H9 (cell line): ENCODE data around the gene SCAND1. TPM values are rescaled to one million over a fixed set of nuclear protein-coding genes. Genes with fewer than 3 reads are reported as not detected.
A peak's percentile ranks its signal among the peaks of the same experiment; 100 is the strongest.

Experiments
- DNase-seq: peaks from one replicate; pipeline ENCODE4 v3.0.0-alpha.2; 2017
- H2AFZ ChIP-seq: one replicate; pipeline ENCODE4 v1.6.1; 2013; ENCODE audit warnings: mild to moderate bottlenecking, low read length, control low read depth, moderate library complexity
- H2AK5ac ChIP-seq: 2 replicates; pipeline ENCODE4 v1.6.1; 2013; ENCODE audit warnings: low read length, control low read depth, mixed read lengths; ENCODE audit not compliant: insufficient read length
- H2BK120ac ChIP-seq: one replicate; pipeline ENCODE4 v1.6.1; 2013; ENCODE audit warnings: low read depth, mild to moderate bottlenecking, low read length, control low read depth, inconsistent platforms; ENCODE audit not compliant: poor library complexity, severe bottlenecking
- H2BK12ac ChIP-seq: 2 replicates; pipeline ENCODE4 v1.6.1; 2013; ENCODE audit warnings: low read length, control low read depth, mixed read lengths, low read depth; ENCODE audit not compliant: insufficient read length
- H2BK15ac ChIP-seq: 2 replicates; pipeline ENCODE4 v1.6.1; 2013; ENCODE audit warnings: low read depth, low read length, control low read depth
- H2BK20ac ChIP-seq: one replicate; pipeline ENCODE4 v1.6.1; 2013; ENCODE audit warnings: low read depth, mild to moderate bottlenecking, low read length, control low read depth, inconsistent platforms; ENCODE audit not compliant: poor library complexity, severe bottlenecking
- H2BK5ac ChIP-seq: 2 replicates; pipeline ENCODE4 v1.6.1; 2013; ENCODE audit warnings: low read length, control low read depth, mixed read lengths; ENCODE audit not compliant: insufficient read length
- H3K14ac ChIP-seq: 2 replicates; pipeline ENCODE4 v1.6.1; 2013; ENCODE audit warnings: low read length, control low read depth; ENCODE audit not compliant: insufficient read depth
- H3K18ac ChIP-seq: 2 replicates; pipeline ENCODE4 v1.6.1; 2013; ENCODE audit warnings: low read depth, mild to moderate bottlenecking, mixed read lengths, low read length, control low read depth; ENCODE audit not compliant: insufficient read length
- H3K23ac ChIP-seq: 2 replicates; pipeline ENCODE4 v1.6.1; 2013; ENCODE audit warnings: low read length, control low read depth, mixed read lengths, low read depth; ENCODE audit not compliant: insufficient read length
- H3K23me2 ChIP-seq: 2 replicates; pipeline ENCODE4 v1.6.1; 2013; ENCODE audit warnings: low read depth, mild to moderate bottlenecking, mixed read lengths, low read length, control low read depth; ENCODE audit not compliant: insufficient read length, poor library complexity, severe bottlenecking
- H3K27ac ChIP-seq: 2 replicates; pipeline ENCODE4 v1.5.1; 2013; ENCODE audit warnings: low read length, control low read depth, mixed read lengths, low read depth; ENCODE audit not compliant: insufficient read length
- H3K27me3 ChIP-seq: 2 replicates; pipeline ENCODE4 v1.6.1; 2013; ENCODE audit warnings: low read length, control low read depth, inconsistent platforms; ENCODE audit not compliant: insufficient read depth
- H3K4ac ChIP-seq: 2 replicates; pipeline ENCODE4 v1.6.1; 2013; ENCODE audit warnings: low read depth, mild to moderate bottlenecking, control low read depth, inconsistent platforms, low read length, moderate library complexity
- H3K4me1 ChIP-seq: 2 replicates; pipeline ENCODE4 v1.6.1; 2013; ENCODE audit warnings: low read length, control low read depth, inconsistent platforms; ENCODE audit not compliant: insufficient read depth
- H3K4me2 ChIP-seq: 2 replicates; pipeline ENCODE4 v1.6.1; 2013; ENCODE audit warnings: low read length, control low read depth, mixed read lengths; ENCODE audit not compliant: insufficient read length, insufficient read depth
- H3K56ac ChIP-seq: 2 replicates; pipeline ENCODE4 v1.6.1; 2013; ENCODE audit warnings: low read depth, mild to moderate bottlenecking, mixed read lengths, low read length, control low read depth; ENCODE audit not compliant: insufficient read length
- H3K79me1 ChIP-seq: 2 replicates; pipeline ENCODE4 v1.6.1; 2013; ENCODE audit warnings: low read depth, mild to moderate bottlenecking, moderate library complexity, low read length, control low read depth, inconsistent platforms; ENCODE audit not compliant: insufficient read depth, poor library complexity, severe bottlenecking
- H3K79me2 ChIP-seq: 2 replicates; pipeline ENCODE4 v1.6.1; 2013; ENCODE audit warnings: low read length, control low read depth, inconsistent platforms; ENCODE audit not compliant: insufficient read depth
- H3K9ac ChIP-seq: 2 replicates; pipeline ENCODE4 v1.6.1; 2013; ENCODE audit warnings: low read length, control low read depth, mixed read lengths; ENCODE audit not compliant: insufficient read length; ENCODE audit errors: extremely low read depth
- H3K9me3 ChIP-seq: one replicate; pipeline ENCODE4 v1.6.1; 2013; ENCODE audit warnings: low read depth, low read length, inconsistent platforms; ENCODE audit not compliant: control insufficient read depth
- H3T11ph ChIP-seq: one replicate; pipeline ENCODE4 v1.6.1; 2013; ENCODE audit warnings: mild to moderate bottlenecking, low read length, control low read depth, inconsistent platforms
- H4K20me1 ChIP-seq: one replicate; pipeline ENCODE4 v1.6.1; 2013; ENCODE audit not compliant: control insufficient read depth, insufficient read length, insufficient read depth
- H4K5ac ChIP-seq: 2 replicates; pipeline ENCODE4 v1.6.1; 2013; ENCODE audit warnings: low read depth, mild to moderate bottlenecking, mixed read lengths, low read length, control low read depth; ENCODE audit not compliant: insufficient read length
- H4K8ac ChIP-seq: replicated peaks from 2 replicates; pipeline ENCODE4 v1.6.1; 2013; ENCODE audit warnings: low read length, control low read depth, mixed read lengths, low read depth; ENCODE audit not compliant: insufficient read length
- H4K91ac ChIP-seq: 2 replicates; pipeline ENCODE4 v1.6.1; 2013; ENCODE audit warnings: low read depth, mild to moderate bottlenecking, moderate library complexity, mixed read lengths, low read length, control low read depth; ENCODE audit not compliant: insufficient read length
- H3K27ac Mint-ChIP-seq, 3 experiments: 2 replicates in 2 of 3; 3 replicates in 1 of 3; pipeline ENCODE4 v1.8.0; 2020 to 2021; ENCODE audit warnings: mixed read lengths in 3 of 3, mild to moderate bottlenecking in 1 of 3, moderate library complexity in 1 of 3
- H3K27me3 Mint-ChIP-seq: 2 replicates; pipeline ENCODE4 v1.8.0; 2021; ENCODE audit warnings: low read depth, mild to moderate bottlenecking, moderate library complexity, mixed read lengths
- H3K36me3 Mint-ChIP-seq, 3 experiments: 2 replicates in 2 of 3; 3 replicates in 1 of 3; pipeline ENCODE4 v1.8.0; 2020 to 2021; ENCODE audit warnings: low read depth in 3 of 3, mixed read lengths in 3 of 3; ENCODE audit not compliant: insufficient read depth in 1 of 3
- H3K4me1 Mint-ChIP-seq, 2 experiments: 2 replicates each; pipeline ENCODE4 v1.8.0; 2020; ENCODE audit warnings: mixed read lengths in 2 of 2
- H3K4me3 Mint-ChIP-seq, 2 experiments: 2 replicates in 1 of 2; 3 replicates in 1 of 2; pipeline ENCODE4 v1.8.0; 2020 to 2021; ENCODE audit warnings: mild to moderate bottlenecking in 2 of 2, mixed read lengths in 2 of 2, moderate library complexity in 1 of 2
- H3K9me3 Mint-ChIP-seq, 2 experiments: 2 replicates in 1 of 2; 3 replicates in 1 of 2; pipeline ENCODE4 v1.8.0; 2020; ENCODE audit warnings: mild to moderate bottlenecking in 2 of 2, mixed read lengths in 2 of 2, moderate library complexity in 1 of 2
- CTCF ChIP-seq: fragments of 200-600 bp; sonication (generic); conservative IDR thresholded peaks from 3 replicates; pipeline ENCODE4 v1.8.0; 2021; ENCODE audit warnings: antibody characterized with exemption, mild to moderate bottlenecking
- WGBS: extraction: QIAGEN DNeasy Blood & Tissue Kit; methylation state at CpG from one replicate; pipeline ENCODE4 v1.1.7; 2013; ENCODE audit warnings: missing lambda C conversion rate, low lambda C conversion rate, mixed read lengths; ENCODE audit not compliant: insufficient read length; ENCODE audit errors: extremely low coverage; 5-methylcytosine and 5-hydroxymethylcytosine counted together
- total RNA-seq: library from RNA; stranded (reverse); gene quantifications from 2 replicates; pipeline ENCODE4 v1.2.1, GENCODE V29; 2021

The SCAND1 gene
- total RNA-seq, 1 experiment from 2014 or later, result 59.1 TPM

- no peaks in the 10 kb centered on the region for H3K79me1 ChIP-seq
- H3K4ac ChIP-seq, result no peak overlapping the region
- H3K14ac ChIP-seq, result no peak overlapping the region
- H3K9me3 Mint-ChIP-seq, result no peaks in the 10 kb centered on the region
- H3K4me1 Mint-ChIP-seq, result peaks cover 4 to 16% of the 10 kb centered on the region in 2 experiments
- H2BK15ac ChIP-seq, result no peak overlapping the region
- peak; percentile 81 for TF ChIP-seq CTCF
- no peaks in the 10 kb centered on the region for H3K23me2 ChIP-seq
- H2AK5ac ChIP-seq, result no peak overlapping the region
- H2BK12ac ChIP-seq, result no peak overlapping the region
- no peaks in the 10 kb centered on the region for H3K4me1 ChIP-seq
- H2BK5ac ChIP-seq, result no peak overlapping the region
- H2AFZ ChIP-seq, result no peak overlapping the region
- H2BK20ac ChIP-seq, result no peak overlapping the region
- H3T11ph ChIP-seq, result no peak overlapping the region
- H3K56ac ChIP-seq, result no peak overlapping the region
- H3K27ac Mint-ChIP-seq, result no peak overlapping the region
- H4K5ac ChIP-seq, result no peak overlapping the region
- H3K27ac ChIP-seq, result no peak overlapping the region
- peak; percentile 49 for DNase-seq
- H4K91ac ChIP-seq, result no peak overlapping the region
- H3K79me2 ChIP-seq, result no peaks in the 10 kb centered on the region
- no peak overlapping the region for H4K8ac ChIP-seq
- H3K36me3 Mint-ChIP-seq, result no peaks in the 10 kb centered on the region
- no peak overlapping the region for H3K9ac ChIP-seq
- H2BK120ac ChIP-seq, result no peak overlapping the region
- H3K18ac ChIP-seq, result no peak overlapping the region
- peaks cover 9% of the 10 kb centered on the region for H3K27me3 Mint-ChIP-seq
- H3K9me3 ChIP-seq, result no peaks in the 10 kb centered on the region
- no peak overlapping the region for H3K23ac ChIP-seq
- peak overlapping the region in 1 of 2 experiments; percentile 3; a peak in 1 of 5 replicates for H3K4me3 Mint-ChIP-seq
- H3K4me2 ChIP-seq, result no peak overlapping the region
- H4K20me1 ChIP-seq, result no peaks in the 10 kb centered on the region
- WGBS, result no CpG with 5 or more reads among the region's 6 CpGs
- H3K27me3 ChIP-seq, result no peaks in the 10 kb centered on the region
These were observed 38.5 kb upstream of the SCAND1 start for GRCh38 chr20:35992713-35993335.
